Liver (tissue), 9 donors: ENCODE results near the gene FCGR2B. TPM values are rescaled to one million over a fixed set of nuclear protein-coding genes. Genes with fewer than 3 reads are reported as not detected.

ENCODE experiments used
- DNase-seq: peaks from one replicate; pipeline ENCODE4 v3.0.0-alpha.2; 2017; ENCODE audit warnings: low spot score
- H3K27ac ChIP-seq, 2 donors: one replicate each; pipeline ENCODE4 v1.7.0; 2013; ENCODE audit warnings: inconsistent platforms in 2 of 2, low read length in 2 of 2, control low read depth in 1 of 2, low read depth in 1 of 2, mild to moderate bottlenecking in 1 of 2
- H3K27me3 ChIP-seq, 4 donors: one replicate each; pipeline versions ENCODE4 v1.6.1 to v1.7.0; 2013; ENCODE audit warnings: low read length in 3 of 4, inconsistent platforms in 1 of 4, mild to moderate bottlenecking in 1 of 4, moderate library complexity in 1 of 4; ENCODE audit not compliant: control insufficient read depth in 4 of 4, insufficient read depth in 4 of 4
- H3K36me3 ChIP-seq, 4 donors: one replicate each; pipeline versions ENCODE4 v1.6.1 to v1.7.0; 2013; ENCODE audit warnings: low read length in 3 of 4, mild to moderate bottlenecking in 3 of 4, low read depth in 1 of 4, moderate library complexity in 1 of 4; ENCODE audit not compliant: control insufficient read depth in 4 of 4, insufficient read depth in 3 of 4
- H3K4me1 ChIP-seq, 4 donors: one replicate each; pipeline versions ENCODE4 v1.6.1 to v1.7.0; 2013; ENCODE audit warnings: low read length in 3 of 4, mild to moderate bottlenecking in 3 of 4, moderate library complexity in 1 of 4; ENCODE audit not compliant: control insufficient read depth in 4 of 4, insufficient read depth in 4 of 4
- H3K4me3 ChIP-seq, 3 donors: one replicate each; pipeline versions ENCODE4 v1.6.1 to v1.7.0; 2013; ENCODE audit warnings: low read length in 3 of 3, control low read depth in 1 of 3, low read depth in 1 of 3, mild to moderate bottlenecking in 1 of 3
- H3K9ac ChIP-seq, 2 donors: one replicate each; pipeline ENCODE4 v1.7.0; 2013; ENCODE audit warnings: low read length in 2 of 2, mild to moderate bottlenecking in 2 of 2, moderate library complexity in 2 of 2, control low read depth in 1 of 2, low read depth in 1 of 2
- H3K9me3 ChIP-seq, 4 donors: one replicate each; pipeline versions ENCODE4 v1.6.1 to v1.7.0; 2013; ENCODE audit warnings: low read length in 3 of 4; ENCODE audit not compliant: control insufficient read depth in 4 of 4
- EGR1 ChIP-seq, 2 donors: IDR thresholded peaks; 2 replicates each; pipeline ENCODE4 v1.6.1; 2016 to 2018; ENCODE audit warnings: antibody characterized with exemption in 2 of 2, low read depth in 2 of 2
- FOXA1 ChIP-seq: IDR thresholded peaks from 2 replicates; pipeline ENCODE4 v1.6.1; 2016; ENCODE audit warnings: antibody characterized with exemption
- FOXA2 ChIP-seq: IDR thresholded peaks from 2 replicates; pipeline ENCODE4 v1.6.1; 2016; ENCODE audit warnings: antibody characterized with exemption
- GABPA ChIP-seq, 2 donors: IDR thresholded peaks in 1 of 2; conservative IDR thresholded peaks in 1 of 2; 2 replicates each; pipeline ENCODE4 v1.6.1; 2016; ENCODE audit warnings: antibody characterized with exemption in 2 of 2, mild to moderate bottlenecking in 1 of 2, moderate library complexity in 1 of 2
- HNF4A ChIP-seq, 2 donors: conservative IDR thresholded peaks; 2 replicates each; pipeline ENCODE4 v1.6.1; 2016; ENCODE audit warnings: antibody characterized with exemption in 2 of 2, mild to moderate bottlenecking in 2 of 2
- HNF4G ChIP-seq: IDR thresholded peaks from 2 replicates; pipeline ENCODE4 v1.6.1; 2016; ENCODE audit warnings: antibody characterized with exemption
- NR2F2 ChIP-seq: IDR thresholded peaks from 2 replicates; pipeline ENCODE4 v1.6.1; 2016; ENCODE audit warnings: antibody characterized with exemption
- RAD21 ChIP-seq, 2 donors: IDR thresholded peaks; 2 replicates each; pipeline ENCODE4 v1.6.1; 2016; ENCODE audit warnings: antibody characterized with exemption in 2 of 2, mild to moderate bottlenecking in 2 of 2
- RXRA ChIP-seq, 2 donors: IDR thresholded peaks; 2 replicates each; pipeline ENCODE4 v1.6.1; 2017 to 2018; ENCODE audit warnings: antibody characterized with exemption in 2 of 2, mild to moderate bottlenecking in 1 of 2
- SP1 ChIP-seq: IDR thresholded peaks from 2 replicates; pipeline ENCODE4 v1.6.1; 2018; ENCODE audit warnings: antibody characterized with exemption, mild to moderate bottlenecking
- TAF1 ChIP-seq: conservative IDR thresholded peaks from 2 replicates; pipeline ENCODE4 v1.6.1; 2016; ENCODE audit warnings: antibody characterized with exemption, mild to moderate bottlenecking
- YY1 ChIP-seq: IDR thresholded peaks from 2 replicates; pipeline ENCODE4 v1.6.1; 2016; ENCODE audit warnings: antibody characterized with exemption, mild to moderate bottlenecking
- WGBS: extraction: QIAGEN DNeasy Blood & Tissue Kit; methylation state at CpG from one replicate; pipeline ENCODE4 v1.1.7; 2013; 5-methylcytosine and 5-hydroxymethylcytosine counted together
- polyA plus RNA-seq, 2 donors: library from polyadenylated mRNA; stranded (reverse) in 1 of 2; unstranded in 1 of 2; fragments of 200-250 nt in 1 of 2; fragments of >200 nt in 1 of 2; fragmentation: Nextera tagmentation in 1 of 2; extraction: Ambion mirVana in 1 of 2; gene quantifications; one replicate each; pipeline versions ENCODE4 v1.2.1 to v1.2.3, GENCODE V29; 2013 to 2015
- total RNA-seq, 2 donors: library from RNA; depleted of rRNA; stranded (reverse); fragments of >200 nt; gene quantifications; one replicate each; pipeline ENCODE4 v1.2.3, GENCODE V29; 2014
- TF ChIP-seq, protein P1 (sequence below): fragments of 150-350 bp; IDR thresholded peaks from 2 replicates; pipeline ENCODE4 v1.5.1; 2017; ENCODE audit warnings: improper control_type of control experiment, low read depth, low read length; ENCODE audit not compliant: missing input control
- TF ChIP-seq, protein P2 (sequence below): IDR thresholded peaks from 2 replicates; pipeline ENCODE4 v1.6.1; 2016; ENCODE audit warnings: antibody characterized with exemption, mild to moderate bottlenecking
- TF ChIP-seq, protein P3 (sequence below): IDR thresholded peaks from 2 replicates; pipeline ENCODE4 v1.6.1; 2016; ENCODE audit warnings: antibody characterized with exemption
- TF ChIP-seq, protein P4 (sequence below): IDR thresholded peaks from 2 replicates; pipeline ENCODE4 v1.6.1; 2016; ENCODE audit warnings: antibody characterized with exemption
- donor health status: healthy.
- donor health status: healthy.
- donor health status: healthy.
- donor health status: healthy.
- donor health status: healthy.

FCGR2B gene
- total and polyA plus RNA-seq, 4 donors, result 7.9 to 39.5 (median 25.0) TPM

DNA sequence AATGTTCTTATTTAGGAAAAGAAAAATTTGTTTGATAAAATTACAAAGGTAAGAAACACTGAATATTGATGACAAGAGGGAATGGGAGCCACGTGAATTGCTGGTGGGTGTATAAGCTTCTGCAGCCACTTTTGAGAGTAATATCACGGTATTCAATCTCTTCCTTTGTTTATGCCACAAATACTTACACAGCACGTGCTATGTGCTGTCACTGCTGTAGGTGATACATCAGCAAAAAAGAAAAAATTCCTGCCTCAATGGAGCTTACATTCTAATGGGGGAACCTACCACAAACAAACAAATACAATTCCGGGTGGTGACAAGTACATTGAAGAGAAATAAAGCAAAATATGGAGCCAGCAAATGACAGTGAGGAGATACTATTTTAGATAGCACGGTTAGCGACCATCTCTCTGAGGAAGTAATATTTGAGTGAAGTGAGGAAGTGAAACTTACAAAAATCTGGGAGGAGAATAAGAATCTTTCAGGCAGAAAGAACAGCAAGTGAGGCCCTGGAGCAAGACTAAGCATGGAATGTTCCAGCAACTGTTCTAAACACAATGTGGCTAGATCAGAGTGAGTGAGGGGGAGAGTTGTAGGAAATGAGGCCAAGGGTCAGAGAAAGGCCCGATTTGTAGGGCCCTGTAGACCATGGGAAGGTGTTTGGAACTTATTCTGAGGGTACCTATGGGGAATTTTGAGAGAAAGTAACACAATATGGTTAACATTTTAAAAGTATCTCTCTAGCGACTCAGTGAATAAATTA, 55.8 kb downstream of the FCGR2B start (continued):
- TF ChIP-seq HNF4A (conservative IDR thresholded peaks at IDR 0.05) (no peak), SP1 (no peak)

DNA sequence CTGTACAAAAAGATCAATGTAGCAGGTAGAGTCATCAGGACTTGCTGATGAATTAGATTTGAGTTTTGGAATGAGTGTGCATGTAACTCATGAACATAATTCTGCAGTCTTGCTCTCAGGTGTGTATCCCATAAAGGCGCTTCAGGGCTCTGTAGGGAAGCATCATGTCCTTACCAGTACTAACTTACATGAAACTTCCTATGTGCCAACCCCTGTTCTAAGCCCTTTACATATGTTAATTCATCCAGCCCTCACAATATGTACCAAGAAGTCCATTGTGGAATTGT, 56.3 kb downstream of the FCGR2B start:
- no peak for DNase-seq
- H3K27me3 ChIP-seq, result no peaks in the 10 kb centered on the region
- no peak overlapping the region for H3K9ac ChIP-seq
- no peaks in the 10 kb centered on the region for H3K4me1 ChIP-seq
- 88% methylated on average over 1 of the region's 1 CpG for WGBS
- H3K27ac ChIP-seq, result no peak overlapping the region
- no peak for TF ChIP-seq HNF4A (conservative IDR thresholded peaks at IDR 0.05)
- TF ChIP-seq GABPA (IDR thresholded peaks at IDR 0.05 in 1 of 2, conservative IDR thresholded peaks at IDR 0.05 in 1 of 2), result no peak
- TF ChIP-seq, protein P1, sequence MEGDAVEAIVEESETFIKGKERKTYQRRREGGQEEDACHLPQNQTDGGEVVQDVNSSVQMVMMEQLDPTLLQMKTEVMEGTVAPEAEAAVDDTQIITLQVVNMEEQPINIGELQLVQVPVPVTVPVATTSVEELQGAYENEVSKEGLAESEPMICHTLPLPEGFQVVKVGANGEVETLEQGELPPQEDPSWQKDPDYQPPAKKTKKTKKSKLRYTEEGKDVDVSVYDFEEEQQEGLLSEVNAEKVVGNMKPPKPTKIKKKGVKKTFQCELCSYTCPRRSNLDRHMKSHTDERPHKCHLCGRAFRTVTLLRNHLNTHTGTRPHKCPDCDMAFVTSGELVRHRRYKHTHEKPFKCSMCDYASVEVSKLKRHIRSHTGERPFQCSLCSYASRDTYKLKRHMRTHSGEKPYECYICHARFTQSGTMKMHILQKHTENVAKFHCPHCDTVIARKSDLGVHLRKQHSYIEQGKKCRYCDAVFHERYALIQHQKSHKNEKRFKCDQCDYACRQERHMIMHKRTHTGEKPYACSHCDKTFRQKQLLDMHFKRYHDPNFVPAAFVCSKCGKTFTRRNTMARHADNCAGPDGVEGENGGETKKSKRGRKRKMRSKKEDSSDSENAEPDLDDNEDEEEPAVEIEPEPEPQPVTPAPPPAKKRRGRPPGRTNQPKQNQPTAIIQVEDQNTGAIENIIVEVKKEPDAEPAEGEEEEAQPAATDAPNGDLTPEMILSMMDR, result no peak
- TF ChIP-seq, protein P2, sequence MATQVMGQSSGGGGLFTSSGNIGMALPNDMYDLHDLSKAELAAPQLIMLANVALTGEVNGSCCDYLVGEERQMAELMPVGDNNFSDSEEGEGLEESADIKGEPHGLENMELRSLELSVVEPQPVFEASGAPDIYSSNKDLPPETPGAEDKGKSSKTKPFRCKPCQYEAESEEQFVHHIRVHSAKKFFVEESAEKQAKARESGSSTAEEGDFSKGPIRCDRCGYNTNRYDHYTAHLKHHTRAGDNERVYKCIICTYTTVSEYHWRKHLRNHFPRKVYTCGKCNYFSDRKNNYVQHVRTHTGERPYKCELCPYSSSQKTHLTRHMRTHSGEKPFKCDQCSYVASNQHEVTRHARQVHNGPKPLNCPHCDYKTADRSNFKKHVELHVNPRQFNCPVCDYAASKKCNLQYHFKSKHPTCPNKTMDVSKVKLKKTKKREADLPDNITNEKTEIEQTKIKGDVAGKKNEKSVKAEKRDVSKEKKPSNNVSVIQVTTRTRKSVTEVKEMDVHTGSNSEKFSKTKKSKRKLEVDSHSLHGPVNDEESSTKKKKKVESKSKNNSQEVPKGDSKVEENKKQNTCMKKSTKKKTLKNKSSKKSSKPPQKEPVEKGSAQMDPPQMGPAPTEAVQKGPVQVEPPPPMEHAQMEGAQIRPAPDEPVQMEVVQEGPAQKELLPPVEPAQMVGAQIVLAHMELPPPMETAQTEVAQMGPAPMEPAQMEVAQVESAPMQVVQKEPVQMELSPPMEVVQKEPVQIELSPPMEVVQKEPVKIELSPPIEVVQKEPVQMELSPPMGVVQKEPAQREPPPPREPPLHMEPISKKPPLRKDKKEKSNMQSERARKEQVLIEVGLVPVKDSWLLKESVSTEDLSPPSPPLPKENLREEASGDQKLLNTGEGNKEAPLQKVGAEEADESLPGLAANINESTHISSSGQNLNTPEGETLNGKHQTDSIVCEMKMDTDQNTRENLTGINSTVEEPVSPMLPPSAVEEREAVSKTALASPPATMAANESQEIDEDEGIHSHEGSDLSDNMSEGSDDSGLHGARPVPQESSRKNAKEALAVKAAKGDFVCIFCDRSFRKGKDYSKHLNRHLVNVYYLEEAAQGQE, result no peak
- no peak for TF ChIP-seq FOXA1
- no peak for TF ChIP-seq RXRA (IDR thresholded peaks at IDR 0.05)
- TF ChIP-seq YY1, result no peak
- TF ChIP-seq, protein P3, sequence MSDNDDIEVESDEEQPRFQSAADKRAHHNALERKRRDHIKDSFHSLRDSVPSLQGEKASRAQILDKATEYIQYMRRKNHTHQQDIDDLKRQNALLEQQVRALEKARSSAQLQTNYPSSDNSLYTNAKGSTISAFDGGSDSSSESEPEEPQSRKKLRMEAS, result no peak
- TF ChIP-seq TAF1, result no peak
- TF ChIP-seq FOXA2, result no peak
- H3K9me3 ChIP-seq, result no peaks in the 10 kb centered on the region
- H3K4me3 ChIP-seq, result no peak overlapping the region
- H3K36me3 ChIP-seq, result no peaks in the 10 kb centered on the region

DNA sequence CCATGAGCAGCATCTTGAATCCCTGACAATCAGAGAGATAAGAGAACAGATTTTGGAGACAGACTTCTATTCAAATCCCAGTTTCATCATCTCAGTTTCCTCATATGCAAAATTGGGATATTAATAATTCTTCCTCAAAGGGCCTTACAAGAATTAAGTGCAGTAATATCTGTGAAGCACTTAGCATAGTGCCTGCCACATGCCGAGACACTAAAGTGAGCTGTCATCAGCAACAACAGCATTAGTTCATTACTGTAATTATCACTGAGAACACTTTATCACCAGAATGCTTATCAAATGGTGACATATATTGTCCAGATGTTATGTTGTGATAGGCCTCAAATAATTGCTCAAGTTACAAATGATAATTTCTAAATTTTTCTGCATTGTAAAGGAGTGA, 57.5 kb downstream of the FCGR2B start:
- Histone ChIP-seq H3K9ac (no peak overlapping the region), H3K36me3 (no peaks in the 10 kb centered on the region), H3K27ac (no peak overlapping the region), H3K4me3 (no peak overlapping the region), H3K4me1 (no peaks in the 10 kb centered on the region), H3K9me3 (no peaks in the 10 kb centered on the region), H3K27me3 (no peaks in the 10 kb centered on the region)
- no peak for DNase-seq
- WGBS, result 93% methylated on average over 1 of the region's 1 CpG
- no peak for TF ChIP-seq GABPA (IDR thresholded peaks at IDR 0.05 in 1 of 2, conservative IDR thresholded peaks at IDR 0.05 in 1 of 2)
- no peak for TF ChIP-seq RAD21 (IDR thresholded peaks at IDR 0.05)
- TF ChIP-seq NR2F2, result no peak
- no peak for TF ChIP-seq RXRA (IDR thresholded peaks at IDR 0.05)
- no peak for TF ChIP-seq EGR1 (IDR thresholded peaks at IDR 0.05; ENCODE audit: low read depth in 2 of 2)
- TF ChIP-seq YY1, result no peak
- TF ChIP-seq HNF4G, result no peak
- TF ChIP-seq, protein P4, sequence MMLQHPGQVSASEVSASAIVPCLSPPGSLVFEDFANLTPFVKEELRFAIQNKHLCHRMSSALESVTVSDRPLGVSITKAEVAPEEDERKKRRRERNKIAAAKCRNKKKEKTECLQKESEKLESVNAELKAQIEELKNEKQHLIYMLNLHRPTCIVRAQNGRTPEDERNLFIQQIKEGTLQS, result no peak
- TF ChIP-seq TAF1, result no peak
- TF ChIP-seq, protein P1, result no peak
- TF ChIP-seq, protein P3, result no peak
- TF ChIP-seq, protein P2, result no peak
